Liver (tissue), 9 donors: ENCODE results near the gene RPS6KA5. TPM values are rescaled to one million over a fixed set of nuclear protein-coding genes. Genes with fewer than 3 reads are reported as not detected.

Experiments used
- DNase-seq: peaks from one replicate; pipeline ENCODE4 v3.0.0-alpha.2; 2017; ENCODE audit warnings: low spot score
- H3K27ac ChIP-seq, 2 donors: one replicate each; pipeline ENCODE4 v1.7.0; 2013; ENCODE audit warnings: inconsistent platforms in 2 of 2, low read length in 2 of 2, control low read depth in 1 of 2, low read depth in 1 of 2, mild to moderate bottlenecking in 1 of 2
- H3K27me3 ChIP-seq, 4 donors: one replicate each; pipeline versions ENCODE4 v1.6.1 to v1.7.0; 2013; ENCODE audit warnings: low read length in 3 of 4, inconsistent platforms in 1 of 4, mild to moderate bottlenecking in 1 of 4, moderate library complexity in 1 of 4; ENCODE audit not compliant: control insufficient read depth in 4 of 4, insufficient read depth in 4 of 4
- H3K36me3 ChIP-seq, 4 donors: one replicate each; pipeline versions ENCODE4 v1.6.1 to v1.7.0; 2013; ENCODE audit warnings: low read length in 3 of 4, mild to moderate bottlenecking in 3 of 4, low read depth in 1 of 4, moderate library complexity in 1 of 4; ENCODE audit not compliant: control insufficient read depth in 4 of 4, insufficient read depth in 3 of 4
- H3K4me1 ChIP-seq, 4 donors: one replicate each; pipeline versions ENCODE4 v1.6.1 to v1.7.0; 2013; ENCODE audit warnings: low read length in 3 of 4, mild to moderate bottlenecking in 3 of 4, moderate library complexity in 1 of 4; ENCODE audit not compliant: control insufficient read depth in 4 of 4, insufficient read depth in 4 of 4
- H3K4me3 ChIP-seq, 3 donors: one replicate each; pipeline versions ENCODE4 v1.6.1 to v1.7.0; 2013; ENCODE audit warnings: low read length in 3 of 3, control low read depth in 1 of 3, low read depth in 1 of 3, mild to moderate bottlenecking in 1 of 3
- H3K9ac ChIP-seq, 2 donors: one replicate each; pipeline ENCODE4 v1.7.0; 2013; ENCODE audit warnings: low read length in 2 of 2, mild to moderate bottlenecking in 2 of 2, moderate library complexity in 2 of 2, control low read depth in 1 of 2, low read depth in 1 of 2
- H3K9me3 ChIP-seq, 4 donors: one replicate each; pipeline versions ENCODE4 v1.6.1 to v1.7.0; 2013; ENCODE audit warnings: low read length in 3 of 4; ENCODE audit not compliant: control insufficient read depth in 4 of 4
- EGR1 ChIP-seq, 2 donors: IDR thresholded peaks; 2 replicates each; pipeline ENCODE4 v1.6.1; 2016 to 2018; ENCODE audit warnings: antibody characterized with exemption in 2 of 2, low read depth in 2 of 2
- FOXA1 ChIP-seq: IDR thresholded peaks from 2 replicates; pipeline ENCODE4 v1.6.1; 2016; ENCODE audit warnings: antibody characterized with exemption
- FOXA2 ChIP-seq: IDR thresholded peaks from 2 replicates; pipeline ENCODE4 v1.6.1; 2016; ENCODE audit warnings: antibody characterized with exemption
- GABPA ChIP-seq, 2 donors: IDR thresholded peaks in 1 of 2; conservative IDR thresholded peaks in 1 of 2; 2 replicates each; pipeline ENCODE4 v1.6.1; 2016; ENCODE audit warnings: antibody characterized with exemption in 2 of 2, mild to moderate bottlenecking in 1 of 2, moderate library complexity in 1 of 2
- HNF4A ChIP-seq, 2 donors: conservative IDR thresholded peaks; 2 replicates each; pipeline ENCODE4 v1.6.1; 2016; ENCODE audit warnings: antibody characterized with exemption in 2 of 2, mild to moderate bottlenecking in 2 of 2
- HNF4G ChIP-seq: IDR thresholded peaks from 2 replicates; pipeline ENCODE4 v1.6.1; 2016; ENCODE audit warnings: antibody characterized with exemption
- JUND ChIP-seq, 2 donors: IDR thresholded peaks; 2 replicates each; pipeline ENCODE4 v1.6.1; 2016; ENCODE audit warnings: antibody characterized with exemption in 2 of 2
- NR2F2 ChIP-seq: IDR thresholded peaks from 2 replicates; pipeline ENCODE4 v1.6.1; 2016; ENCODE audit warnings: antibody characterized with exemption
- RAD21 ChIP-seq, 2 donors: IDR thresholded peaks; 2 replicates each; pipeline ENCODE4 v1.6.1; 2016; ENCODE audit warnings: antibody characterized with exemption in 2 of 2, mild to moderate bottlenecking in 2 of 2
- RXRA ChIP-seq, 2 donors: IDR thresholded peaks; 2 replicates each; pipeline ENCODE4 v1.6.1; 2017 to 2018; ENCODE audit warnings: antibody characterized with exemption in 2 of 2, mild to moderate bottlenecking in 1 of 2
- SP1 ChIP-seq: IDR thresholded peaks from 2 replicates; pipeline ENCODE4 v1.6.1; 2018; ENCODE audit warnings: antibody characterized with exemption, mild to moderate bottlenecking
- TAF1 ChIP-seq: conservative IDR thresholded peaks from 2 replicates; pipeline ENCODE4 v1.6.1; 2016; ENCODE audit warnings: antibody characterized with exemption, mild to moderate bottlenecking
- YY1 ChIP-seq: IDR thresholded peaks from 2 replicates; pipeline ENCODE4 v1.6.1; 2016; ENCODE audit warnings: antibody characterized with exemption, mild to moderate bottlenecking
- WGBS: extraction: QIAGEN DNeasy Blood & Tissue Kit; methylation state at CpG from one replicate; pipeline ENCODE4 v1.1.7; 2013; 5-methylcytosine and 5-hydroxymethylcytosine counted together
- polyA plus RNA-seq, 2 donors: library from polyadenylated mRNA; stranded (reverse) in 1 of 2; unstranded in 1 of 2; fragments of 200-250 nt in 1 of 2; fragments of >200 nt in 1 of 2; fragmentation: Nextera tagmentation in 1 of 2; extraction: Ambion mirVana in 1 of 2; gene quantifications; one replicate each; pipeline versions ENCODE4 v1.2.1 to v1.2.3, GENCODE V29; 2013 to 2015
- total RNA-seq, 2 donors: library from RNA; depleted of rRNA; stranded (reverse); fragments of >200 nt; gene quantifications; one replicate each; pipeline ENCODE4 v1.2.3, GENCODE V29; 2014
- TF ChIP-seq, protein P1 (sequence below): fragments of 150-350 bp; IDR thresholded peaks from 2 replicates; pipeline ENCODE4 v1.5.1; 2017; ENCODE audit warnings: improper control_type of control experiment, low read depth, low read length; ENCODE audit not compliant: missing input control
- TF ChIP-seq, protein P2 (sequence below): IDR thresholded peaks from 2 replicates; pipeline ENCODE4 v1.6.1; 2016; ENCODE audit warnings: antibody characterized with exemption
- TF ChIP-seq, protein P3 (sequence below): IDR thresholded peaks from 2 replicates; pipeline ENCODE4 v1.6.1; 2016; ENCODE audit warnings: antibody characterized with exemption
- TF ChIP-seq, protein P4 (sequence below): IDR thresholded peaks from 2 replicates; pipeline ENCODE4 v1.6.1; 2016; ENCODE audit warnings: antibody characterized with exemption
- TF ChIP-seq, protein P5 (sequence below): IDR thresholded peaks from 2 replicates; pipeline ENCODE4 v1.6.1; 2016; ENCODE audit warnings: antibody characterized with exemption, mild to moderate bottlenecking
- donor health status: healthy.
- donor health status: healthy.
- donor health status: healthy.
- donor health status: healthy.
- donor health status: healthy.

RPS6KA5 gene
- total and polyA plus RNA-seq, 4 donors = 0.52 to 2.3 (median 1.3) TPM

DNA sequence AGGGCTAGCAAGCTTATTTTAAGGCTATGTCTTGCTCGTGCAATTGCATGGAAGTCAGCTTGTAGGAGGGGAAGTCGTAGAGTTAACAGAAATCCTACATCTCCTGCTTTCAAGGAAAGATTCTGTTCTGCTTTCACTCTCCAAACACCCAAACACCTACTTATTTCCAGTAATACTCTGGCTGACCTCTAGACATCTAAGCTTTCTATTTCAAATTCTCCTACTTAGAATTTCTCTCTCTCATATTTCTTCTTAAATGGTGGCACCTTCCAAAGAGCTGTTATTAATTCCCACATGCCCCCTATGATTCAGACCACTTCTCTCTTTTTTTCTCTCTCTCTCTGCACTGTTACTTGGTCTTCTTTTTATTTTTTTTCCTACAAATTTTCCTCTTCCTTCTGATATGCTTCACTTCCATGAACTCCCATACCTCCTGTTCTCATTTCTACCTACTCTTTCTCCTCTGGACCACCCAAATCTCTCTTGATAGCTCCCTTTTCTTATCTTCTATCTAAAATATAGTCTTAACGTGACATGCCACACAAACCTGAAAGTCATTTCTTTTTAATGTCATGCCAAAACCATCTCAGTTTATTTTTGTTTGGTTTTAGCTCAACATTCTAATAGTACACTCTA, 90.8 kb downstream of the RPS6KA5 start:
- DNase-seq = no peak
- Histone ChIP-seq H3K9ac (no peak overlapping the region), H3K4me3 (no peak overlapping the region), H3K27ac (no peak overlapping the region), H3K9me3 (peaks cover 0 to 3% (median under 1%) of the 10 kb centered on the region in 4 donors), H3K36me3 (no peaks in the 10 kb centered on the region), H3K4me1 (no peaks in the 10 kb centered on the region), H3K27me3 (no peaks in the 10 kb centered on the region)
- WGBS = 73% methylated on average over 3 of the region's 3 CpGs
- TF ChIP-seq GABPA (IDR thresholded peaks at IDR 0.05 in 1 of 2, conservative IDR thresholded peaks at IDR 0.05 in 1 of 2) (no peak), SP1 (no peak), FOXA1 (no peak), YY1 (no peak), RAD21 (IDR thresholded peaks at IDR 0.05) (no peak), FOXA2 (no peak), JUND (IDR thresholded peaks at IDR 0.05) (no peak)
- TF ChIP-seq, protein P1, sequence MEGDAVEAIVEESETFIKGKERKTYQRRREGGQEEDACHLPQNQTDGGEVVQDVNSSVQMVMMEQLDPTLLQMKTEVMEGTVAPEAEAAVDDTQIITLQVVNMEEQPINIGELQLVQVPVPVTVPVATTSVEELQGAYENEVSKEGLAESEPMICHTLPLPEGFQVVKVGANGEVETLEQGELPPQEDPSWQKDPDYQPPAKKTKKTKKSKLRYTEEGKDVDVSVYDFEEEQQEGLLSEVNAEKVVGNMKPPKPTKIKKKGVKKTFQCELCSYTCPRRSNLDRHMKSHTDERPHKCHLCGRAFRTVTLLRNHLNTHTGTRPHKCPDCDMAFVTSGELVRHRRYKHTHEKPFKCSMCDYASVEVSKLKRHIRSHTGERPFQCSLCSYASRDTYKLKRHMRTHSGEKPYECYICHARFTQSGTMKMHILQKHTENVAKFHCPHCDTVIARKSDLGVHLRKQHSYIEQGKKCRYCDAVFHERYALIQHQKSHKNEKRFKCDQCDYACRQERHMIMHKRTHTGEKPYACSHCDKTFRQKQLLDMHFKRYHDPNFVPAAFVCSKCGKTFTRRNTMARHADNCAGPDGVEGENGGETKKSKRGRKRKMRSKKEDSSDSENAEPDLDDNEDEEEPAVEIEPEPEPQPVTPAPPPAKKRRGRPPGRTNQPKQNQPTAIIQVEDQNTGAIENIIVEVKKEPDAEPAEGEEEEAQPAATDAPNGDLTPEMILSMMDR = no peak
- TF ChIP-seq, protein P2, sequence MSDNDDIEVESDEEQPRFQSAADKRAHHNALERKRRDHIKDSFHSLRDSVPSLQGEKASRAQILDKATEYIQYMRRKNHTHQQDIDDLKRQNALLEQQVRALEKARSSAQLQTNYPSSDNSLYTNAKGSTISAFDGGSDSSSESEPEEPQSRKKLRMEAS = no peak

DNA sequence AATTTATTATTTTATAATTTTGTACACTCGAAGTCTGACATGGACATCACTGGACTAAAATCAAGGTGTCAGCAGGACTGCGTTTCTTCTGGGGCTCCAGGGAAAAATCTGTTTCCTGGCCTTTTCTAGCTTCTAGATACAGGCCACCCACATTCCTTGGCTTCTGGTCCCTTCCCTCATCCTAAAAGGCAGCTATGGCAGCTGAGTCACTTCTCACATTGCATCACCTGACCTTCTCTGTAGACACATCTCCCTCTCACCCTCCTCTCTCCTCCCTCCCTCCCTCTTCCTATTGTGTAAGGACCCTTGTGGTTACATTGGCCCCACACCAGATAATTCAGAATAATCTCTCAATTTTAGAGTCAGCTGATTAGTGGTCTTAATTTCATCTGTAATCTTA, 92.4 kb downstream of the RPS6KA5 start:
- 96% methylated on average over 2 of the region's 2 CpGs for WGBS
- no peak overlapping the region for H3K27ac ChIP-seq

More for the DNA sequence above, 92.4 kb downstream of the RPS6KA5 start:
- Histone ChIP-seq H3K9me3 (peaks cover 0 to 3% (median under 1%) of the 10 kb centered on the region in 4 donors), H3K9ac (no peak overlapping the region), H3K4me1 (no peaks in the 10 kb centered on the region), H3K36me3 (no peaks in the 10 kb centered on the region), H3K4me3 (no peak overlapping the region), H3K27me3 (no peaks in the 10 kb centered on the region)
- no peak for DNase-seq
- TF ChIP-seq HNF4A (conservative IDR thresholded peaks at IDR 0.05) (no peak), SP1 (no peak), JUND (IDR thresholded peaks at IDR 0.05) (no peak), FOXA1 (no peak), RXRA (IDR thresholded peaks at IDR 0.05) (no peak), TAF1 (no peak), HNF4G (no peak), GABPA (IDR thresholded peaks at IDR 0.05 in 1 of 2, conservative IDR thresholded peaks at IDR 0.05 in 1 of 2) (no peak), NR2F2 (no peak), FOXA2 (no peak), EGR1 (IDR thresholded peaks at IDR 0.05; ENCODE audit: low read depth in 2 of 2) (no peak), YY1 (no peak)
- TF ChIP-seq, protein P3, sequence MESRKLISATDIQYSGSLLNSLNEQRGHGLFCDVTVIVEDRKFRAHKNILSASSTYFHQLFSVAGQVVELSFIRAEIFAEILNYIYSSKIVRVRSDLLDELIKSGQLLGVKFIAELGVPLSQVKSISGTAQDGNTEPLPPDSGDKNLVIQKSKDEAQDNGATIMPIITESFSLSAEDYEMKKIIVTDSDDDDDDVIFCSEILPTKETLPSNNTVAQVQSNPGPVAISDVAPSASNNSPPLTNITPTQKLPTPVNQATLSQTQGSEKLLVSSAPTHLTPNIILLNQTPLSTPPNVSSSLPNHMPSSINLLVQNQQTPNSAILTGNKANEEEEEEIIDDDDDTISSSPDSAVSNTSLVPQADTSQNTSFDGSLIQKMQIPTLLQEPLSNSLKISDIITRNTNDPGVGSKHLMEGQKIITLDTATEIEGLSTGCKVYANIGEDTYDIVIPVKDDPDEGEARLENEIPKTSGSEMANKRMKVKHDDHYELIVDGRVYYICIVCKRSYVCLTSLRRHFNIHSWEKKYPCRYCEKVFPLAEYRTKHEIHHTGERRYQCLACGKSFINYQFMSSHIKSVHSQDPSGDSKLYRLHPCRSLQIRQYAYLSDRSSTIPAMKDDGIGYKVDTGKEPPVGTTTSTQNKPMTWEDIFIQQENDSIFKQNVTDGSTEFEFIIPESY = no peak
- TF ChIP-seq, protein P4, sequence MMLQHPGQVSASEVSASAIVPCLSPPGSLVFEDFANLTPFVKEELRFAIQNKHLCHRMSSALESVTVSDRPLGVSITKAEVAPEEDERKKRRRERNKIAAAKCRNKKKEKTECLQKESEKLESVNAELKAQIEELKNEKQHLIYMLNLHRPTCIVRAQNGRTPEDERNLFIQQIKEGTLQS = no peak
- TF ChIP-seq, protein P2 = no peak
- TF ChIP-seq, protein P1 = no peak
- TF ChIP-seq, protein P5, sequence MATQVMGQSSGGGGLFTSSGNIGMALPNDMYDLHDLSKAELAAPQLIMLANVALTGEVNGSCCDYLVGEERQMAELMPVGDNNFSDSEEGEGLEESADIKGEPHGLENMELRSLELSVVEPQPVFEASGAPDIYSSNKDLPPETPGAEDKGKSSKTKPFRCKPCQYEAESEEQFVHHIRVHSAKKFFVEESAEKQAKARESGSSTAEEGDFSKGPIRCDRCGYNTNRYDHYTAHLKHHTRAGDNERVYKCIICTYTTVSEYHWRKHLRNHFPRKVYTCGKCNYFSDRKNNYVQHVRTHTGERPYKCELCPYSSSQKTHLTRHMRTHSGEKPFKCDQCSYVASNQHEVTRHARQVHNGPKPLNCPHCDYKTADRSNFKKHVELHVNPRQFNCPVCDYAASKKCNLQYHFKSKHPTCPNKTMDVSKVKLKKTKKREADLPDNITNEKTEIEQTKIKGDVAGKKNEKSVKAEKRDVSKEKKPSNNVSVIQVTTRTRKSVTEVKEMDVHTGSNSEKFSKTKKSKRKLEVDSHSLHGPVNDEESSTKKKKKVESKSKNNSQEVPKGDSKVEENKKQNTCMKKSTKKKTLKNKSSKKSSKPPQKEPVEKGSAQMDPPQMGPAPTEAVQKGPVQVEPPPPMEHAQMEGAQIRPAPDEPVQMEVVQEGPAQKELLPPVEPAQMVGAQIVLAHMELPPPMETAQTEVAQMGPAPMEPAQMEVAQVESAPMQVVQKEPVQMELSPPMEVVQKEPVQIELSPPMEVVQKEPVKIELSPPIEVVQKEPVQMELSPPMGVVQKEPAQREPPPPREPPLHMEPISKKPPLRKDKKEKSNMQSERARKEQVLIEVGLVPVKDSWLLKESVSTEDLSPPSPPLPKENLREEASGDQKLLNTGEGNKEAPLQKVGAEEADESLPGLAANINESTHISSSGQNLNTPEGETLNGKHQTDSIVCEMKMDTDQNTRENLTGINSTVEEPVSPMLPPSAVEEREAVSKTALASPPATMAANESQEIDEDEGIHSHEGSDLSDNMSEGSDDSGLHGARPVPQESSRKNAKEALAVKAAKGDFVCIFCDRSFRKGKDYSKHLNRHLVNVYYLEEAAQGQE = no peak
